ENCODE results near the gene ZNF530. TPM values are rescaled to one million over a fixed set of nuclear protein-coding genes. Genes with fewer than 3 reads are reported as not detected.
A peak's percentile ranks its signal among the peaks of the same experiment; 100 is the strongest.

Gene ZNF530
- total RNA-seq, 1 experiment from 2014 or later: 8.6 TPM

- peak overlapping the region; percentile 63 for H3K4me3 Mint-ChIP-seq (ENCODE audit: unreplicated experiment)
- peak overlapping the region; percentile 66 for H3K27ac Mint-ChIP-seq (ENCODE audit: unreplicated experiment)
- ChIA-PET POLR2A (no interaction called here), CTCF (interaction anchor here (0.9 kb wide), 1 partner anchor 30 kb away, joined by 5 read pairs; the partner anchor contains the start of gene ZNF551)
- peaks cover 28% of the 10 kb centered on the region for H3K4me1 Mint-ChIP-seq (ENCODE audit: low read depth, unreplicated experiment)
- peaks cover 54% of the 10 kb centered on the region for H3K9me3 Mint-ChIP-seq (ENCODE audit: unreplicated experiment)
- Histone ChIP-seq H3K36me3 (ENCODE audit: control insufficient read depth, insufficient read depth, low read length) (no peaks in the 10 kb centered on the region), H3K4me3 (ENCODE audit: low read depth, low read length) (no peak overlapping the region), H3K4me1 (peaks cover 16% of the 10 kb centered on the region; the same call in 1 of the 2 replicates), H3K27me3 (replicated peaks; ENCODE audit: control insufficient read depth, insufficient read depth, low read length) (no peaks in the 10 kb centered on the region; the same call in 1 of the 2 replicates), H3K9me3 (peaks cover 26% of the 10 kb centered on the region)
- intact Hi-C loops (cut with micrococcal nuclease; ENCODE audit: unreplicated experiment): no loop called here
- H3K27me3 Mint-ChIP-seq (ENCODE audit: insufficient read depth, unreplicated experiment): no peaks in the 10 kb centered on the region
- TF ChIP-seq, protein P1, sequence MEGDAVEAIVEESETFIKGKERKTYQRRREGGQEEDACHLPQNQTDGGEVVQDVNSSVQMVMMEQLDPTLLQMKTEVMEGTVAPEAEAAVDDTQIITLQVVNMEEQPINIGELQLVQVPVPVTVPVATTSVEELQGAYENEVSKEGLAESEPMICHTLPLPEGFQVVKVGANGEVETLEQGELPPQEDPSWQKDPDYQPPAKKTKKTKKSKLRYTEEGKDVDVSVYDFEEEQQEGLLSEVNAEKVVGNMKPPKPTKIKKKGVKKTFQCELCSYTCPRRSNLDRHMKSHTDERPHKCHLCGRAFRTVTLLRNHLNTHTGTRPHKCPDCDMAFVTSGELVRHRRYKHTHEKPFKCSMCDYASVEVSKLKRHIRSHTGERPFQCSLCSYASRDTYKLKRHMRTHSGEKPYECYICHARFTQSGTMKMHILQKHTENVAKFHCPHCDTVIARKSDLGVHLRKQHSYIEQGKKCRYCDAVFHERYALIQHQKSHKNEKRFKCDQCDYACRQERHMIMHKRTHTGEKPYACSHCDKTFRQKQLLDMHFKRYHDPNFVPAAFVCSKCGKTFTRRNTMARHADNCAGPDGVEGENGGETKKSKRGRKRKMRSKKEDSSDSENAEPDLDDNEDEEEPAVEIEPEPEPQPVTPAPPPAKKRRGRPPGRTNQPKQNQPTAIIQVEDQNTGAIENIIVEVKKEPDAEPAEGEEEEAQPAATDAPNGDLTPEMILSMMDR (IDR thresholded peaks at IDR 0.05; ENCODE audit: insufficient read depth in 1 of 2, low read depth in 1 of 2, low read length in 1 of 2, severe bottlenecking in 1 of 2, unreplicated experiment in 1 of 2): no peak
- BruUV-seq (replicated peaks): no TSS peak
- DNase-seq: no peak
- H3K36me3 Mint-ChIP-seq (ENCODE audit: insufficient read depth, unreplicated experiment): peaks cover 10% of the 10 kb centered on the region
Measured at GRCh38 chr19:57651654-57651996, 51.9 kb downstream of the ZNF530 start.

- ChIA-PET CTCF (no interaction called here), POLR2A (no interaction called here)
- peaks cover 28% of the 10 kb centered on the region for H3K9me3 ChIP-seq
- intact Hi-C loops (cut with micrococcal nuclease; ENCODE audit: unreplicated experiment): no loop called here
- no TSS peak for BruUV-seq (replicated peaks)
- Mint-ChIP-seq H3K36me3 (ENCODE audit: insufficient read depth, unreplicated experiment) (peaks cover 10% of the 10 kb centered on the region), H3K27ac (ENCODE audit: unreplicated experiment) (no peak overlapping the region), H3K4me1 (ENCODE audit: low read depth, unreplicated experiment) (peaks cover 28% of the 10 kb centered on the region), H3K9me3 (ENCODE audit: unreplicated experiment) (peaks cover 57% of the 10 kb centered on the region), H3K4me3 (ENCODE audit: unreplicated experiment) (no peak overlapping the region), H3K27me3 (ENCODE audit: insufficient read depth, unreplicated experiment) (no peaks in the 10 kb centered on the region)
- no peaks in the 10 kb centered on the region; the same call in 1 of the 2 replicates for H3K27me3 ChIP-seq (replicated peaks; ENCODE audit: control insufficient read depth, insufficient read depth, low read length)
- no peaks in the 10 kb centered on the region for H3K36me3 ChIP-seq (ENCODE audit: control insufficient read depth, insufficient read depth, low read length)
- no peak overlapping the region for H3K4me3 ChIP-seq (ENCODE audit: low read depth, low read length)
- DNase-seq: no peak
- TF ChIP-seq, protein P1 (IDR thresholded peaks at IDR 0.05; ENCODE audit: insufficient read depth in 1 of 2, low read depth in 1 of 2, low read length in 1 of 2, severe bottlenecking in 1 of 2, unreplicated experiment in 1 of 2): no peak
- H3K4me1 ChIP-seq: peaks cover 16% of the 10 kb centered on the region; the same call in 1 of the 2 replicates
Measured at GRCh38 chr19:57653689-57654088, 54.0 kb downstream of the ZNF530 start.

DNA sequence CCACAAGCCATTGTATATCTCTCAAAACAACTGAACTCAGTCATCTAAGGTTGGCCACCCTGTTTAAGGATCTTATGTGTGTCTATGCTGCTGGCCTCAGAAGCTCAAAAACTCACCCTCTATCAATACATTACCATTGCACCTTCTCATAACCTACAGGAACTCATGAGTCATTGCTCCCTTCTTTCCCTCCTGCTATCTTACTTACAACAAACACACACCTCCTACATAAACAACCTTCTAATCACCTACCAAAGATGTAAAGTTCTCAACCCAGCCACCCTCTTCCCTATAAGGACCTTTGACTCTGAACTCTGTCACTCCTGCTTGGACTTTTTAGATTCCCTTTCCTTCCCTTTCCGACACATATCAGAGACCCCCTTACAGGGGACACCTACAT lies 55.8 kb downstream of the ZNF530 start:
- Histone ChIP-seq H3K36me3 (ENCODE audit: control insufficient read depth, insufficient read depth, low read length) (no peaks in the 10 kb centered on the region), H3K4me3 (ENCODE audit: low read depth, low read length) (no peak overlapping the region), H3K27me3 (replicated peaks; ENCODE audit: control insufficient read depth, insufficient read depth, low read length) (no peaks in the 10 kb centered on the region; the same call in 1 of the 2 replicates), H3K4me1 (peaks cover 16% of the 10 kb centered on the region; the same call in 1 of the 2 replicates), H3K9me3 (peaks cover 28% of the 10 kb centered on the region)
- TF ChIP-seq, protein P1 (IDR thresholded peaks at IDR 0.05; ENCODE audit: insufficient read depth in 1 of 2, low read depth in 1 of 2, low read length in 1 of 2, severe bottlenecking in 1 of 2, unreplicated experiment in 1 of 2): no peak
- no TSS peak for BruUV-seq (replicated peaks)
- no peak for DNase-seq
- CTCF ChIA-PET: no interaction called here
- peaks cover 7% of the 10 kb centered on the region for H3K27me3 Mint-ChIP-seq (ENCODE audit: insufficient read depth, unreplicated experiment)
- peaks cover 57% of the 10 kb centered on the region for H3K9me3 Mint-ChIP-seq (ENCODE audit: unreplicated experiment)
- peaks cover 28% of the 10 kb centered on the region for H3K4me1 Mint-ChIP-seq (ENCODE audit: low read depth, unreplicated experiment)
- POLR2A ChIA-PET: no interaction called here
- intact Hi-C loops (cut with micrococcal nuclease; ENCODE audit: unreplicated experiment): no loop called here
- H3K27ac Mint-ChIP-seq (ENCODE audit: unreplicated experiment): no peak overlapping the region
- H3K4me3 Mint-ChIP-seq (ENCODE audit: unreplicated experiment): no peak overlapping the region
- peaks cover 10% of the 10 kb centered on the region for H3K36me3 Mint-ChIP-seq (ENCODE audit: insufficient read depth, unreplicated experiment)

Measured in Caco-2 (cell line).